Neuron (in vitro differentiated cells): ENCODE measurements around the gene ATG7.
"Not testable (repeated sequence)": the region's sequence is repeated elsewhere in the genome, so short reads cannot be mapped to it uniquely, and the experiment has no call there.

ENCODE experiments used
- H2AFZ ChIP-seq: one replicate; pipeline ENCODE4 v1.6.1; 2013; ENCODE audit warnings: low read depth, mild to moderate bottlenecking, inconsistent platforms, low read length, moderate library complexity
- H3K27me3 ChIP-seq: one replicate; pipeline ENCODE4 v1.6.1; 2013; ENCODE audit warnings: low read length; ENCODE audit not compliant: insufficient read depth
- H3K36me3 ChIP-seq: one replicate; pipeline ENCODE4 v1.6.1; 2013; ENCODE audit warnings: low read length; ENCODE audit not compliant: insufficient read depth
- H3K4me1 ChIP-seq: one replicate; pipeline ENCODE4 v1.6.1; 2013; ENCODE audit warnings: low read length; ENCODE audit not compliant: insufficient read depth
- H3K4me3 ChIP-seq: 2 replicates; pipeline ENCODE4 v1.5.1; 2013; ENCODE audit warnings: mild to moderate bottlenecking, low read length, moderate library complexity
- H3K9me3 ChIP-seq: one replicate; pipeline ENCODE4 v1.6.1; 2013; ENCODE audit warnings: low read length

Gene ATG7

GRCh38 chr3:11565932-11566331 is 293.7 kb downstream of the ATG7 start:
- H3K27me3 ChIP-seq = no peaks in the 10 kb centered on the region
- H3K36me3 ChIP-seq = peaks cover 59% of the 10 kb centered on the region
- H3K9me3 ChIP-seq = peaks cover 2% of the 10 kb centered on the region
- no peak overlapping the region for H2AFZ ChIP-seq
- H3K4me1 ChIP-seq = peaks cover 4% of the 10 kb centered on the region
- no peak overlapping the region for H3K4me3 ChIP-seq

GRCh38 chr3:11566478-11566877 is 294.3 kb downstream of the ATG7 start:
- H3K4me1 ChIP-seq = no peaks in the 10 kb centered on the region
- peaks cover 59% of the 10 kb centered on the region for H3K36me3 ChIP-seq
- no peak overlapping the region for H3K4me3 ChIP-seq
- H2AFZ ChIP-seq = no peak overlapping the region
- H3K27me3 ChIP-seq = no peaks in the 10 kb centered on the region
- H3K9me3 ChIP-seq = peaks cover 2% of the 10 kb centered on the region

GRCh38 chr3:11566916-11567315 is 294.7 kb downstream of the ATG7 start:
- H3K36me3 ChIP-seq = peaks cover 59% of the 10 kb centered on the region
- H3K4me1 ChIP-seq = no peaks in the 10 kb centered on the region
- no peak overlapping the region for H2AFZ ChIP-seq
- H3K9me3 ChIP-seq = peaks cover 2% of the 10 kb centered on the region
- no peak overlapping the region for H3K4me3 ChIP-seq
- H3K27me3 ChIP-seq = no peaks in the 10 kb centered on the region

GRCh38 chr3:11567516-11568467 is 295.6 kb downstream of the ATG7 start:
- H3K36me3 ChIP-seq = peaks cover 54% of the 10 kb centered on the region
- H3K4me3 ChIP-seq = no peak overlapping the region

GRCh38 chr3:11568503-11569155 is 296.4 kb downstream of the ATG7 start:
- Histone ChIP-seq H3K36me3 (peaks cover 47% of the 10 kb centered on the region), H3K4me3 (no peak overlapping the region), H3K27me3 (no peaks in the 10 kb centered on the region), H3K9me3 (peaks cover 2% of the 10 kb centered on the region), H2AFZ (no peak overlapping the region), H3K4me1 (no peaks in the 10 kb centered on the region)

More at GRCh38 chr3:11567516-11568467, 295.6 kb downstream of the ATG7 start:
- H3K9me3 ChIP-seq = peaks cover 2% of the 10 kb centered on the region
- H3K4me1 ChIP-seq = no peaks in the 10 kb centered on the region
- no peak overlapping the region for H2AFZ ChIP-seq
- no peaks in the 10 kb centered on the region for H3K27me3 ChIP-seq

GRCh38 chr3:11569156-11569741 is 297.1 kb downstream of the ATG7 start:
- Histone ChIP-seq H3K4me3 (no peak overlapping the region), H3K9me3 (peaks cover 2% of the 10 kb centered on the region), H3K4me1 (no peaks in the 10 kb centered on the region)

GRCh38 chr3:11570251-11570650 is 298.1 kb downstream of the ATG7 start:
- Histone ChIP-seq H3K9me3 (peaks cover 2% of the 10 kb centered on the region), H3K36me3 (peaks cover 34% of the 10 kb centered on the region), H3K4me1 (no peaks in the 10 kb centered on the region), H2AFZ (no peak overlapping the region), H3K4me3 (no peak overlapping the region), H3K27me3 (no peaks in the 10 kb centered on the region)

More at GRCh38 chr3:11569156-11569741, 297.1 kb downstream of the ATG7 start:
- Histone ChIP-seq H2AFZ (no peak overlapping the region), H3K27me3 (no peaks in the 10 kb centered on the region), H3K36me3 (peaks cover 40% of the 10 kb centered on the region)

- Histone ChIP-seq H3K4me1 (no peaks in the 10 kb centered on the region), H3K27me3 (no peaks in the 10 kb centered on the region), H3K9me3 (peaks cover 2% of the 10 kb centered on the region), H2AFZ (no peak overlapping the region), H3K36me3 (peaks cover 28% of the 10 kb centered on the region), H3K4me3 (no peak overlapping the region)
Observed at GRCh38 chr3:11570789-11571495, 298.7 kb downstream of the ATG7 start.

GRCh38 chr3:11572660-11573059 is 300.5 kb downstream of the ATG7 start:
- not testable (repeated sequence) for H2AFZ ChIP-seq, H3K9me3 ChIP-seq, H3K27me3 ChIP-seq, H3K4me3 ChIP-seq, H3K4me1 ChIP-seq
- H3K36me3 ChIP-seq = peaks cover 12% of the 10 kb centered on the region

GRCh38 chr3:11574981-11575669 is 302.9 kb downstream of the ATG7 start:
- H3K4me3 ChIP-seq = no peak overlapping the region
- H3K4me1 ChIP-seq = peaks cover 2% of the 10 kb centered on the region
- no peaks in the 10 kb centered on the region for H3K9me3 ChIP-seq
- H3K36me3 ChIP-seq = peaks cover 8% of the 10 kb centered on the region
- H2AFZ ChIP-seq = no peak overlapping the region
- no peaks in the 10 kb centered on the region for H3K27me3 ChIP-seq

GRCh38 chr3:11575677-11576076 is 303.5 kb downstream of the ATG7 start:
- no peaks in the 10 kb centered on the region for H3K27me3 ChIP-seq
- H3K9me3 ChIP-seq = no peaks in the 10 kb centered on the region
- no peak overlapping the region for H2AFZ ChIP-seq
- H3K36me3 ChIP-seq = peaks cover 8% of the 10 kb centered on the region
- no peak overlapping the region for H3K4me3 ChIP-seq
- peaks cover 2% of the 10 kb centered on the region for H3K4me1 ChIP-seq

- no peak overlapping the region for H3K4me3 ChIP-seq
- peaks cover 7% of the 10 kb centered on the region for H3K36me3 ChIP-seq
- peaks cover 6% of the 10 kb centered on the region for H3K4me1 ChIP-seq
- no peak overlapping the region for H2AFZ ChIP-seq
- no peaks in the 10 kb centered on the region for H3K9me3 ChIP-seq
- no peaks in the 10 kb centered on the region for H3K27me3 ChIP-seq
Observed at GRCh38 chr3:11576453-11576852, 304.3 kb downstream of the ATG7 start.
